ENCODE measurements around the gene RPTN. TPM values are rescaled to one million over a fixed set of nuclear protein-coding genes. Genes with fewer than 3 reads are reported as not detected.

The RPTN gene
- total and polyA plus RNA-seq, 2 of the 4 experiments (the other 2 are of a cell fraction): not detected

- CTCF ChIA-PET: interaction anchor here (0.8 to 1.4 kb wide), 2 partner anchors 39 to 44 kb away, joined by 3 read pairs; no protein-coding TSS in a partner anchor
- Histone ChIP-seq H4K5ac (ENCODE audit: low read depth, low read length) (no peak overlapping the region), H3K23ac (ENCODE audit: low read depth, low read length) (no peak overlapping the region), H2AK5ac (ENCODE audit: low read depth, low read length) (no peak overlapping the region), H3K9ac (ENCODE audit: low read depth, low read length) (no peak overlapping the region), H3K4ac (ENCODE audit: low read depth, low read length) (no peak overlapping the region), H3K27ac (ENCODE audit: insufficient read depth, low read length) (no peak overlapping the region), H4K91ac (ENCODE audit: insufficient read depth, low read depth, low read length) (no peak overlapping the region), H3K14ac (replicated peaks; ENCODE audit: low read depth, low read length) (no peak overlapping the region), H2BK5ac (ENCODE audit: low read depth, low read length, poor library complexity, severe bottlenecking) (no peak overlapping the region), H3K36me3 (ENCODE audit: control insufficient read depth, insufficient read depth, low read length) (no peaks in the 10 kb centered on the region), H3K79me1 (ENCODE audit: low read depth in 1 of 2, low read length in 2 of 2) (no peaks in the 10 kb centered on the region), H4K20me1 (ENCODE audit: insufficient read depth, low read length) (no peaks in the 10 kb centered on the region), H2BK15ac (ENCODE audit: low read depth, low read length) (no peak overlapping the region), H2BK120ac (ENCODE audit: low read depth, low read length) (no peak overlapping the region), H3K4me2 (ENCODE audit: low read depth, low read length) (no peak overlapping the region), H2AK9ac (replicated peaks; ENCODE audit: low read depth, low read length, poor library complexity) (no peak overlapping the region), H3K9me1 (ENCODE audit: insufficient read depth, low read length) (no peaks in the 10 kb centered on the region), H2BK20ac (ENCODE audit: low read depth, low read length) (no peak overlapping the region), H3K27me3 (ENCODE audit: control insufficient read depth, insufficient read depth, low read length) (no peaks in the 10 kb centered on the region), H3K9me3 (ENCODE audit: control insufficient read depth, insufficient read depth, low read length) (no peaks in the 10 kb centered on the region), H3K56ac (ENCODE audit: extremely low read depth, insufficient read depth, low read length) (no peak overlapping the region), H3K4me3 (ENCODE audit: insufficient read depth, low read depth, low read length) (no peak overlapping the region), H3K18ac (ENCODE audit: low read depth, low read length) (no peak overlapping the region), H4K8ac (ENCODE audit: low read depth in 2 of 2, low read length in 2 of 2) (no peak overlapping the region), H3K4me1 (ENCODE audit: control insufficient read depth, insufficient read depth, low read length) (no peaks in the 10 kb centered on the region), H2AFZ (replicated peaks; ENCODE audit: low read length, poor library complexity) (no peak overlapping the region)
- intact Hi-C loops (cut with micrococcal nuclease) (loop anchor here (1.0 to 5.0 kb wide), 4 partner anchors 43 to 319 kb away; no protein-coding TSS in a partner anchor), in situ Hi-C loops (cut with MboI; ENCODE audit: low sequenced_read_pairs) (no loop called here), dilution Hi-C loops (cut with HindIII; ENCODE audit: low sequenced_read_pairs, unreplicated experiment) (no loop called here)
- ATAC-seq (ENCODE audit: low read depth) (peak; percentile 86), DNase-seq (peak; percentile 54)
- BruUV-seq (replicated peaks): no TSS peak
- POLR2A ChIA-PET (ENCODE audit: unreplicated experiment): no interaction called here
- no peak for TF ChIP-seq FOS (IDR thresholded peaks at IDR 0.05; ENCODE audit: low read depth, low read length)
- no peak for TF ChIP-seq POLR2A (IDR thresholded peaks at IDR 0.05; ENCODE audit: low read depth, low read length)
- no peak for TF ChIP-seq RFX5 (IDR thresholded peaks at IDR 0.05; ENCODE audit: low read depth, low read length)
- TF ChIP-seq NFE2L2 (IDR thresholded peaks at IDR 0.05; ENCODE audit: low read depth, low read length): no peak
- TF ChIP-seq USF2 (IDR thresholded peaks at IDR 0.05; ENCODE audit: low read depth, low read length): no peak
- TF ChIP-seq, protein P1, sequence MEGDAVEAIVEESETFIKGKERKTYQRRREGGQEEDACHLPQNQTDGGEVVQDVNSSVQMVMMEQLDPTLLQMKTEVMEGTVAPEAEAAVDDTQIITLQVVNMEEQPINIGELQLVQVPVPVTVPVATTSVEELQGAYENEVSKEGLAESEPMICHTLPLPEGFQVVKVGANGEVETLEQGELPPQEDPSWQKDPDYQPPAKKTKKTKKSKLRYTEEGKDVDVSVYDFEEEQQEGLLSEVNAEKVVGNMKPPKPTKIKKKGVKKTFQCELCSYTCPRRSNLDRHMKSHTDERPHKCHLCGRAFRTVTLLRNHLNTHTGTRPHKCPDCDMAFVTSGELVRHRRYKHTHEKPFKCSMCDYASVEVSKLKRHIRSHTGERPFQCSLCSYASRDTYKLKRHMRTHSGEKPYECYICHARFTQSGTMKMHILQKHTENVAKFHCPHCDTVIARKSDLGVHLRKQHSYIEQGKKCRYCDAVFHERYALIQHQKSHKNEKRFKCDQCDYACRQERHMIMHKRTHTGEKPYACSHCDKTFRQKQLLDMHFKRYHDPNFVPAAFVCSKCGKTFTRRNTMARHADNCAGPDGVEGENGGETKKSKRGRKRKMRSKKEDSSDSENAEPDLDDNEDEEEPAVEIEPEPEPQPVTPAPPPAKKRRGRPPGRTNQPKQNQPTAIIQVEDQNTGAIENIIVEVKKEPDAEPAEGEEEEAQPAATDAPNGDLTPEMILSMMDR (conservative IDR thresholded peaks at IDR 0.05; ENCODE audit: low read depth, low read length): peak; percentile 75
- no peak for TF ChIP-seq ELK1 (IDR thresholded peaks at IDR 0.05; ENCODE audit: borderline replicate concordance, low read depth, low read length)
- peak; percentile 69 for TF ChIP-seq SMC3 (IDR thresholded peaks at IDR 0.05; ENCODE audit: low read depth, low read length)
- TF ChIP-seq MAZ (IDR thresholded peaks at IDR 0.05; ENCODE audit: borderline replicate concordance, low read depth, low read length): no peak
- TF ChIP-seq MAFK (IDR thresholded peaks at IDR 0.05; ENCODE audit: low read depth, low read length): no peak
- no peak for TF ChIP-seq RCOR1 (IDR thresholded peaks at IDR 0.05; ENCODE audit: insufficient replicate concordance, low read length)
- peak; percentile 78 for TF ChIP-seq RAD21 (IDR thresholded peaks at IDR 0.05; ENCODE audit: low read length)
- TF ChIP-seq MXI1 (IDR thresholded peaks at IDR 0.05; ENCODE audit: borderline replicate concordance, low read depth, low read length): no peak
- WGBS, 2 experiments (ENCODE audit: extremely low coverage in 2 of 2, insufficient read length in 1 of 2): no CpG with 5 or more reads among the region's 1 CpG
These were observed 16.9 kb downstream of the RPTN start for GRCh38 chr1:152141971-152142584.

All from IMR-90 (cell line).